Liver (tissue), 9 donors: Measurements from ENCODE around the gene TMEM26. TPM values are rescaled to one million over a fixed set of nuclear protein-coding genes. Genes with fewer than 3 reads are reported as not detected.
"Not testable (repeated sequence)": the region's sequence is repeated elsewhere in the genome, so short reads cannot be mapped to it uniquely, and the experiment has no call there.

ENCODE experiments used
- DNase-seq: peaks from one replicate; pipeline ENCODE4 v3.0.0-alpha.2; 2017; ENCODE audit warnings: low spot score
- H3K27ac ChIP-seq, 2 donors: one replicate each; pipeline ENCODE4 v1.7.0; 2013; ENCODE audit warnings: inconsistent platforms in 2 of 2, low read length in 2 of 2, control low read depth in 1 of 2, low read depth in 1 of 2, mild to moderate bottlenecking in 1 of 2
- H3K27me3 ChIP-seq, 4 donors: one replicate each; pipeline versions ENCODE4 v1.6.1 to v1.7.0; 2013; ENCODE audit warnings: low read length in 3 of 4, inconsistent platforms in 1 of 4, mild to moderate bottlenecking in 1 of 4, moderate library complexity in 1 of 4; ENCODE audit not compliant: control insufficient read depth in 4 of 4, insufficient read depth in 4 of 4
- H3K36me3 ChIP-seq, 4 donors: one replicate each; pipeline versions ENCODE4 v1.6.1 to v1.7.0; 2013; ENCODE audit warnings: low read length in 3 of 4, mild to moderate bottlenecking in 3 of 4, low read depth in 1 of 4, moderate library complexity in 1 of 4; ENCODE audit not compliant: control insufficient read depth in 4 of 4, insufficient read depth in 3 of 4
- H3K4me1 ChIP-seq, 4 donors: one replicate each; pipeline versions ENCODE4 v1.6.1 to v1.7.0; 2013; ENCODE audit warnings: low read length in 3 of 4, mild to moderate bottlenecking in 3 of 4, moderate library complexity in 1 of 4; ENCODE audit not compliant: control insufficient read depth in 4 of 4, insufficient read depth in 4 of 4
- H3K4me3 ChIP-seq, 3 donors: one replicate each; pipeline versions ENCODE4 v1.6.1 to v1.7.0; 2013; ENCODE audit warnings: low read length in 3 of 3, control low read depth in 1 of 3, low read depth in 1 of 3, mild to moderate bottlenecking in 1 of 3
- H3K9ac ChIP-seq, 2 donors: one replicate each; pipeline ENCODE4 v1.7.0; 2013; ENCODE audit warnings: low read length in 2 of 2, mild to moderate bottlenecking in 2 of 2, moderate library complexity in 2 of 2, control low read depth in 1 of 2, low read depth in 1 of 2
- H3K9me3 ChIP-seq, 4 donors: one replicate each; pipeline versions ENCODE4 v1.6.1 to v1.7.0; 2013; ENCODE audit warnings: low read length in 3 of 4; ENCODE audit not compliant: control insufficient read depth in 4 of 4
- ATF3 ChIP-seq: IDR thresholded peaks from 2 replicates; pipeline ENCODE4 v1.6.1; 2016; ENCODE audit warnings: antibody characterized with exemption
- CTCF ChIP-seq: fragments of 150-350 bp; IDR thresholded peaks from 2 replicates; pipeline ENCODE4 v1.5.1; 2017; ENCODE audit warnings: improper control_type of control experiment, low read depth, low read length; ENCODE audit not compliant: missing input control
- EGR1 ChIP-seq, 2 donors: IDR thresholded peaks; 2 replicates each; pipeline ENCODE4 v1.6.1; 2016 to 2018; ENCODE audit warnings: antibody characterized with exemption in 2 of 2, low read depth in 2 of 2
- FOXA1 ChIP-seq: IDR thresholded peaks from 2 replicates; pipeline ENCODE4 v1.6.1; 2016; ENCODE audit warnings: antibody characterized with exemption
- FOXA2 ChIP-seq: IDR thresholded peaks from 2 replicates; pipeline ENCODE4 v1.6.1; 2016; ENCODE audit warnings: antibody characterized with exemption
- GABPA ChIP-seq, 2 donors: IDR thresholded peaks in 1 of 2; conservative IDR thresholded peaks in 1 of 2; 2 replicates each; pipeline ENCODE4 v1.6.1; 2016; ENCODE audit warnings: antibody characterized with exemption in 2 of 2, mild to moderate bottlenecking in 1 of 2, moderate library complexity in 1 of 2
- HNF4A ChIP-seq, 2 donors: conservative IDR thresholded peaks; 2 replicates each; pipeline ENCODE4 v1.6.1; 2016; ENCODE audit warnings: antibody characterized with exemption in 2 of 2, mild to moderate bottlenecking in 2 of 2
- HNF4G ChIP-seq: IDR thresholded peaks from 2 replicates; pipeline ENCODE4 v1.6.1; 2016; ENCODE audit warnings: antibody characterized with exemption
- JUND ChIP-seq, 2 donors: IDR thresholded peaks; 2 replicates each; pipeline ENCODE4 v1.6.1; 2016; ENCODE audit warnings: antibody characterized with exemption in 2 of 2
- NR2F2 ChIP-seq: IDR thresholded peaks from 2 replicates; pipeline ENCODE4 v1.6.1; 2016; ENCODE audit warnings: antibody characterized with exemption
- RAD21 ChIP-seq, 2 donors: IDR thresholded peaks; 2 replicates each; pipeline ENCODE4 v1.6.1; 2016; ENCODE audit warnings: antibody characterized with exemption in 2 of 2, mild to moderate bottlenecking in 2 of 2
- REST ChIP-seq: IDR thresholded peaks from 2 replicates; pipeline ENCODE4 v1.6.1; 2016; ENCODE audit warnings: antibody characterized with exemption, mild to moderate bottlenecking
- RXRA ChIP-seq, 2 donors: IDR thresholded peaks; 2 replicates each; pipeline ENCODE4 v1.6.1; 2017 to 2018; ENCODE audit warnings: antibody characterized with exemption in 2 of 2, mild to moderate bottlenecking in 1 of 2
- SP1 ChIP-seq: IDR thresholded peaks from 2 replicates; pipeline ENCODE4 v1.6.1; 2018; ENCODE audit warnings: antibody characterized with exemption, mild to moderate bottlenecking
- TAF1 ChIP-seq: conservative IDR thresholded peaks from 2 replicates; pipeline ENCODE4 v1.6.1; 2016; ENCODE audit warnings: antibody characterized with exemption, mild to moderate bottlenecking
- YY1 ChIP-seq: IDR thresholded peaks from 2 replicates; pipeline ENCODE4 v1.6.1; 2016; ENCODE audit warnings: antibody characterized with exemption, mild to moderate bottlenecking
- WGBS: extraction: QIAGEN DNeasy Blood & Tissue Kit; methylation state at CpG from one replicate; pipeline ENCODE4 v1.1.7; 2013; 5-methylcytosine and 5-hydroxymethylcytosine counted together
- polyA plus RNA-seq, 2 donors: library from polyadenylated mRNA; stranded (reverse) in 1 of 2; unstranded in 1 of 2; fragments of 200-250 nt in 1 of 2; fragments of >200 nt in 1 of 2; fragmentation: Nextera tagmentation in 1 of 2; extraction: Ambion mirVana in 1 of 2; gene quantifications; one replicate each; pipeline versions ENCODE4 v1.2.1 to v1.2.3, GENCODE V29; 2013 to 2015
- total RNA-seq, 2 donors: library from RNA; depleted of rRNA; stranded (reverse); fragments of >200 nt; gene quantifications; one replicate each; pipeline ENCODE4 v1.2.3, GENCODE V29; 2014
- TF ChIP-seq, protein P1 (sequence below): IDR thresholded peaks from 2 replicates; pipeline ENCODE4 v1.6.1; 2016; ENCODE audit warnings: antibody characterized with exemption
- TF ChIP-seq, protein P2 (sequence below): IDR thresholded peaks from 2 replicates; pipeline ENCODE4 v1.6.1; 2016; ENCODE audit warnings: antibody characterized with exemption
- donor health status: healthy.
- donor health status: healthy.
- donor health status: healthy.
- donor health status: healthy.
- donor health status: healthy.

The TMEM26 gene
- total and polyA plus RNA-seq, 4 donors: 0.31 to 5.5 (median 1.2) TPM

GRCh38 chr10:61388986-61389385 lies 64.2 kb downstream of the TMEM26 start:
- H3K27me3 ChIP-seq, H3K9me3 ChIP-seq, H3K27ac ChIP-seq, H3K4me1 ChIP-seq, DNase-seq, H3K36me3 ChIP-seq, H3K4me3 ChIP-seq, H3K9ac ChIP-seq: not testable (repeated sequence)
- 81% methylated on average over 6 of the region's 6 CpGs for WGBS

DNA sequence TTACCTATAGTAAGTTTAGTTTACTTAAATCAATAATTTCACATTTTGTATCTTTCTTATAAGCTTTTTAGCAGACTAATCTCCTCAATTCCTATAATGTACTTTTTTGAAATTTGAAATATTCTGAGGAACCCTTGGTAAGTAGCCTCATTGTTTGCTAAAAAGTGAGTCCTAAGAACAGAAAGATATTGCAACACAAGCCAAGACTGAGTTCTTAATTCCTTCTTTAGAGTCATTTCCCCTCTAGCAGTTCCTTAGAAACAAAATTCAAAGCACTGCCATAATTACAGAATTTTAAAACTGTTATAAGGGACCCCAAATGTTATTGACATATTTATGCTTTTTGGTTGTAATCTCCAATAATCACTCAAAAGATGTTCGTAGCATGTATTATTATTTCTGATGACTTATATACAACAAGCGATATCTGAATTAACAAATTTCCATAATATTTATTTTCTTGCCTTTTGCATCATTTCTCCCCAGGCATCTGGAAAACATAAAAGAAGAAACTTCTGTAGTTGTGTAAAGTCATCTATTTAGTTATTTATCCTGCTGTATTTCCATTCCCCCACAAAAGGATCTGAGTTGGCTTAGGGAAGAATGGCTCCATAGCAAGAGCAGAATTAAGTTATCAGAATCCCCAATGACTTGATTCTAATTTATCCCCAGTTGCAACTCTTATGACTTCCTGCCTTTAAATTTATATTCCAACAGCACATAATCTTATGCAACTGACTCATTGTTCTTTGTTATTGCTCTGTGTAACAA lies 67.8 kb downstream of the TMEM26 start:
- Histone ChIP-seq H3K4me1 (no peaks in the 10 kb centered on the region), H3K27ac (no peak overlapping the region), H3K27me3 (no peaks in the 10 kb centered on the region), H3K9me3 (no peaks in the 10 kb centered on the region), H3K9ac (no peak overlapping the region), H3K4me3 (no peak overlapping the region), H3K36me3 (no peaks in the 10 kb centered on the region)
- TF ChIP-seq HNF4A (conservative IDR thresholded peaks at IDR 0.05) (no peak), RXRA (IDR thresholded peaks at IDR 0.05) (no peak), HNF4G (no peak), ATF3 (no peak), EGR1 (IDR thresholded peaks at IDR 0.05; ENCODE audit: low read depth in 2 of 2) (no peak), FOXA2 (no peak), CTCF (no peak), GABPA (IDR thresholded peaks at IDR 0.05 in 1 of 2, conservative IDR thresholded peaks at IDR 0.05 in 1 of 2) (no peak), JUND (IDR thresholded peaks at IDR 0.05) (no peak), TAF1 (no peak), SP1 (no peak), NR2F2 (no peak), FOXA1 (no peak), RAD21 (IDR thresholded peaks at IDR 0.05) (no peak), YY1 (no peak), REST (no peak)
- TF ChIP-seq, protein P1, sequence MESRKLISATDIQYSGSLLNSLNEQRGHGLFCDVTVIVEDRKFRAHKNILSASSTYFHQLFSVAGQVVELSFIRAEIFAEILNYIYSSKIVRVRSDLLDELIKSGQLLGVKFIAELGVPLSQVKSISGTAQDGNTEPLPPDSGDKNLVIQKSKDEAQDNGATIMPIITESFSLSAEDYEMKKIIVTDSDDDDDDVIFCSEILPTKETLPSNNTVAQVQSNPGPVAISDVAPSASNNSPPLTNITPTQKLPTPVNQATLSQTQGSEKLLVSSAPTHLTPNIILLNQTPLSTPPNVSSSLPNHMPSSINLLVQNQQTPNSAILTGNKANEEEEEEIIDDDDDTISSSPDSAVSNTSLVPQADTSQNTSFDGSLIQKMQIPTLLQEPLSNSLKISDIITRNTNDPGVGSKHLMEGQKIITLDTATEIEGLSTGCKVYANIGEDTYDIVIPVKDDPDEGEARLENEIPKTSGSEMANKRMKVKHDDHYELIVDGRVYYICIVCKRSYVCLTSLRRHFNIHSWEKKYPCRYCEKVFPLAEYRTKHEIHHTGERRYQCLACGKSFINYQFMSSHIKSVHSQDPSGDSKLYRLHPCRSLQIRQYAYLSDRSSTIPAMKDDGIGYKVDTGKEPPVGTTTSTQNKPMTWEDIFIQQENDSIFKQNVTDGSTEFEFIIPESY: no peak
- TF ChIP-seq, protein P2, sequence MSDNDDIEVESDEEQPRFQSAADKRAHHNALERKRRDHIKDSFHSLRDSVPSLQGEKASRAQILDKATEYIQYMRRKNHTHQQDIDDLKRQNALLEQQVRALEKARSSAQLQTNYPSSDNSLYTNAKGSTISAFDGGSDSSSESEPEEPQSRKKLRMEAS: no peak
- 88% methylated on average over 2 of the region's 2 CpGs for WGBS
- no peak for DNase-seq

DNA sequence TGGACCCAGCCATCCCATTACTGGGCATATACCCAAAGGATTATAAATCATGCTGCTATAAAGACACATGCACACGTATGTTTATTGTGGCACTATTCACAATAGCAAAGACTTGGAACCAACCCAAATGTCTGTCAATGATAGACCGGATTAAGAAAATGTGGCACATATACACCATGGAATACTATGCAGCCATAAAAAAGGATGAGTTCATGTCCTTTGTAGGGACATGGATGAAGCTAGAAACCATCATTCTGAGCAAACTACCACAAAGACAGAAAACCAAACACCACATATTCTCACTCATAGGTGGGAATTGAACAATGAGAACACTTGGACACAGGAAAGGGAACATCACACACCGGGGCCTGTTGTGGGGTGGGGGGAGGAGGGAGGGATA lies 72.0 kb downstream of the TMEM26 start:
- not testable (repeated sequence) for H3K4me3 ChIP-seq, H3K9ac ChIP-seq, H3K4me1 ChIP-seq, H3K36me3 ChIP-seq, DNase-seq, H3K27ac ChIP-seq, H3K9me3 ChIP-seq, H3K27me3 ChIP-seq
- 73% methylated on average over 3 of the region's 3 CpGs for WGBS
